HG02852 (cell line): ENCODE data around the gene TM9SF2.
"Not testable (repeated sequence)": the region's sequence is repeated elsewhere in the genome, so short reads cannot be mapped to it uniquely, and the experiment has no call there.

ENCODE experiments used
- ATAC-seq: cut with Tn5 transposase; IDR thresholded peaks from one replicate; pipeline ENCODE4 v1.9.1; 2021; ENCODE audit warnings: mild to moderate bottlenecking, moderate library complexity; ENCODE audit not compliant: unreplicated experiment

Gene TM9SF2, protein sequence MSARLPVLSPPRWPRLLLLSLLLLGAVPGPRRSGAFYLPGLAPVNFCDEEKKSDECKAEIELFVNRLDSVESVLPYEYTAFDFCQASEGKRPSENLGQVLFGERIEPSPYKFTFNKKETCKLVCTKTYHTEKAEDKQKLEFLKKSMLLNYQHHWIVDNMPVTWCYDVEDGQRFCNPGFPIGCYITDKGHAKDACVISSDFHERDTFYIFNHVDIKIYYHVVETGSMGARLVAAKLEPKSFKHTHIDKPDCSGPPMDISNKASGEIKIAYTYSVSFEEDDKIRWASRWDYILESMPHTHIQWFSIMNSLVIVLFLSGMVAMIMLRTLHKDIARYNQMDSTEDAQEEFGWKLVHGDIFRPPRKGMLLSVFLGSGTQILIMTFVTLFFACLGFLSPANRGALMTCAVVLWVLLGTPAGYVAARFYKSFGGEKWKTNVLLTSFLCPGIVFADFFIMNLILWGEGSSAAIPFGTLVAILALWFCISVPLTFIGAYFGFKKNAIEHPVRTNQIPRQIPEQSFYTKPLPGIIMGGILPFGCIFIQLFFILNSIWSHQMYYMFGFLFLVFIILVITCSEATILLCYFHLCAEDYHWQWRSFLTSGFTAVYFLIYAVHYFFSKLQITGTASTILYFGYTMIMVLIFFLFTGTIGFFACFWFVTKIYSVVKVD

DNA sequence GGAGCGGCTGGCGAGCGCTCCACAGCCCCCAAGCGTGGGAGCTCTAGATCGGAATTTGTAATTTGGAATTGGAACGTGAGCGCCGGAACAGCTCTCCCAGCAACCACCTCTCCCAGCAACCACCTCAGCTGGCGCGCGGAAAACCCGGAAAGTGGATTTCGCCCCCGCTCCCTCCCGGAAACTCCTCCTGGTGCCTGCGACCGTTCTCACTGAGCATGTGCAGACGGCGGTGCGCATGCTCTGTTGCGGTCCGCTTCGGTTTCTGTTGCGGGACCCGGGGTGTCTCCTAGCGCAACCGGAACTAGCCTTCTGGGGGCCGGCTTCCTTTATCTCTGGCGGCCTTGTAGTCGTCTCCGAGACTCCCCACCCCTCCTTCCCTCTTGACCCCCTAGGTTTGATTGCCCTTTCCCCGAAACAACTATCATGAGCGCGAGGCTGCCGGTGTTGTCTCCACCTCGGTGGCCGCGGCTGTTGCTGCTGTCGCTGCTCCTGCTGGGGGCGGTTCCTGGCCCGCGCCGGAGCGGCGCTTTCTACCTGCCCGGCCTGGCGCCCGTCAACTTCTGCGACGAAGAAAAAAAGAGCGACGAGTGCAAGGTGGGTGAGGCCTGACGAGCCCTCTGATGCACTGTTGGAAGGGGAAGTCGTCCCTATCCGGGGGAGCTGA is at the start of gene TM9SF2:
Gene TM9SF2, plus strand, starts transcription at position 289 of the 664 bp plus-strand sequence. Its CDS starts 135 bp downstream, at position 424.
- ATAC-seq = peak; percentile 53

DNA sequence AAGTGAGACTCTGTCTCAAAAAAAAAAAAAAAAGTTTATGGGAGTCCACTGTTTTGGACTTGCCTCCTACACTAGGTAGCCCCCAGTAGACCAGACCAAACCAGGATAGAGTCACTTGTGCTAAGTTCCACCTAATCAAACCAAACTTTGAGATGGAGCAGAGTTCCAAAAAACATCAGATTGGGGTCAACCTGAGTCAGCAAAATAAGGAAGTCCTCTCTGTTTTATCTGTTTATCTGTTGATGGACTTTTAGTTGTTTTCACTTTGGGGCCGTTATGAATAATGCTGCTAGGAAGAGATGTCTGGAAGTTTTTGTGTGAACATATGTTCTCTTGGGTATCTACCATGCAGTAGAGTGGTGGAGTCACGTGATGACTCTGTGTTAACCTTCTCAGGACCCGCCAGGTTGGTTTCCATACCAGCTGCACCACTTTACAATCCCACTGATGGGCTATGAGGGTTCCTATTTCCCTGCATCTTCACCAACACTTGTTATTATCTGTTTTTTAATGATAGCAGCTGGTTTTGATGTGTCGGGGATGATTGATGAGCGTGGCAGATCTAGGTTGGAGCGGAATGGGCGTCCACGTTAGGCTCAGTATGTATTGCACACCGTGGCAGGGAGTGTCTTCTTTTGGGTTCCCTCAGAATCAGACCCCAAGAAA is 46.6 kb upstream of the TM9SF2 start:
- ATAC-seq = no peak

DNA sequence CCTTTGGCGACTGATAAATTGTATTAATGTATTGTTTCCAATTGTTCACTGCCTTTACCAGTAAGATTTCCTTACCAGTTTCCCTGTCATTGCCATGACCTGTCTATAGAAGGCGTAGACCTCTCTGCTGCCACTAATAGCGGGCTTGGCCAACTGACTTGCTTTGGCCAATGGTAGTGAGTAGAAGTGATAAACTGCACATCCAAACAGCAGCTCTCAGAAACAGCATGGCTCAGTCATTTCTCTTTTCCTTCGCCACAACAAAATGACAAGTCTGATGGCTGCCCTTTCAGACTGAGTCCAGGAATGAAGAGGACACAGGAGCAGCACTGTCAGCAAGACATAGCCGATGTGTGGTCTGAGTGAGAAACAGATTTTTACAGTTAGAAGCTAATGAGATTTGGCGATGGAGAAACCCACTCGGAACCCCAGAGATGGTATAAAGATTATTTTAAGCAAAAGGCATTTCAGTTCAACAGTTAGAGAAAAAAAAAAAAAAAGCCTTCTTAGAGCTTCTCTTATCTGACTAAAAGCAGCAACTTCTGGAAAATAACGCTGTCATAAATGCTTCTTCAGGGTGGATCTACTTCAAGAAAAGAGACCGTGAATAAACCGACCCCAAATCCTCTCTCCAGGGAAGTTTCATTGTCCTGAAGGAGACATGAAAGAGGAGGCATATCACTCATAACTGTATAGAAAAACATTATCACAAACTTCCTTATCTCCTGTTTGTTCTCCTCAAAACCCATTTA is 42.0 kb upstream of the TM9SF2 start:
- no peak for ATAC-seq

DNA sequence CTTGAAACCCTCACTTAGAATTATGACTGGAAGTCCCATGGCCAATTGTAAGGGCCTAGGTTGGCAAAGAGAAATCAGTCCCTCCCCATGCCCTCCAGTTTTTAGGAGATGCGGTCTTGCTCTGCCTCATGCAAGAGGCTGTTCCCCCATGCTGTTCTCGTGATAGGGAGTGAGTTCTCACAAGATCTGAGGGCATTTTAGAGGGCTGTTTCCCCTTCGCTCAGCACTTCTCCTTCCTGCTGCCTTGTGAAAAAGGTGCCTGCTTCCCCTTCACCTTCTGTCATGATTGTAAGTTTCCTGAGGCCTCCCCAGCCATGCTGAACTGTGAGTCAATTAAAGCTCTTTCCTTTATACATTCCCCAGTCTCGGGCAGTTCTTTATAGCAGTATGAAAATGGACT is 40.5 kb upstream of the TM9SF2 start:
- not testable (repeated sequence) for ATAC-seq

DNA sequence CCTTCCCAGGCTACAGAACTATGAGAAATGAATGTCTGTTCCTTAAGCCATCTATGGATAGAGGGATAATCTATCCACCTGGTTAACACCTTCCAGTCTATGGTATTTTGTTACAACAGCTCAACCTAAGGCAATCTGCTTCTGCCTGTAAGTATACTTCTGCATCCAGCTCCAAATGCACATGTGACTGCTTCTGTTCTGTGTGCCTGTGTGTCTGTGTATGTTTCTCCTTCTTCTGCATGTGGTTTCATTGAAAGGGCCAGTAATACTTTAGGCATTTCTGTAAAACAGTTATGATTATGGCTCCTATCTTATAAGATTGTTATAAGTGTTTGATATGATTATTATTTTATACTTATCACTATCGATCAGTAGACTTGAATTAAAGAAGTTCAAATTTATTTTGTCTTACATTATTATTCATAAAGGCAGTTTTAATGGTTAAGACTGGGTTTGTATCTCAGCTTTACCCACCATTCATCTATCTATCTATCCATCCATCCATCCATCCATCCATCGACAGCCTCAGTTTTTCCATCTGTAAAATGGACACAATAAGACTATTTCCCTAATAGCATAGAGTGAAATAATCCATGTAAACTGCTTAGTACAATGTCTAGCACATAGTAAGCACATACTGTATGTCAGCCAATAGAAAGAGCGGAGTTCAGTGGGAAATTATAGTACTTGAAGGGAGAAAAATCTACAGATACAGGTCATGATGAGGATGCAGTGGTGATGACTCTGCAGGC is 37.5 kb upstream of the TM9SF2 start:
- no peak for ATAC-seq

DNA sequence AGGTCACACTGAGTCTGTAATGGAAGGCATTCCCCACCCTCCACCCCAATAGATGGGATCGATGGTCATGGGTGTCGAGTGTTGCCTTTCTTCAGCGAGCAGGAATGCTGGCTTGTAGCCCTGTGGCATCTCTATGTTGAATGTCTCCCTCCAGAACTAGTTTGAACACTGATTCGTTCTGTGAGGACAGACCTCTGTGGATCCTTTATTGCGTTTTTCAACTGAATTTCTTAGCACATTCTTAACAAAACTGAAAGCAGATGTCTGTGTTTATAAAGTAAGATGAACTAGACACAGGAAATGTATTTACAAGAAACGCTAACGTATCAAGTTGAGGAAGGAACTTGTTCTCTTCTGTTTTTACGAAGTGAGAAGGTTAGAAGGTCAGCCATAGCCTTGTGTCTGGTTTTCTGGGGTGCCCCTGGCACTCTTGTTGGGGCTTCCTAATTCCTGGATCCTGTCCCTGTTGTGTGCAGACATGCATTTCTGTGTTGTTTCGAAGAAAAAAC is 36.8 kb upstream of the TM9SF2 start:
- no peak for ATAC-seq

DNA sequence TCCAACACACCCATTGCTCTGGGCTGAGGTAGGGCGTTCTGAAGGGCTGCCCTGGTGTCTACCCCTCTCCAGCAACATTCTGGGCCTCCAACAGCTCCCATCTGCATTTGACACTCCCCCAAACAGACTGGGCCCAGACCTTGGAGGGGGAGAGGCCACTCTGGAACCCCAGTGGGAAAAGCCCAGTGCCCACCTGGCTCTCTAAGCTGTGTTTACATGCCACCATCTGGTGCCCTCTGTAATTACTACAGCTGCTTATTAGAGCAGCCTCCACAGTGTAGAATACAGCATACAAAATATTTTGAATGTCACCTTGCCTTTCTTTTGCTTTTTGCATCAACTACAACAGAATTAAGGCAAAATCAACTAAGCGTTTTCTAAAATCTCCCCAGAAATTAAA is 35.8 kb upstream of the TM9SF2 start:
- ATAC-seq = no peak

DNA sequence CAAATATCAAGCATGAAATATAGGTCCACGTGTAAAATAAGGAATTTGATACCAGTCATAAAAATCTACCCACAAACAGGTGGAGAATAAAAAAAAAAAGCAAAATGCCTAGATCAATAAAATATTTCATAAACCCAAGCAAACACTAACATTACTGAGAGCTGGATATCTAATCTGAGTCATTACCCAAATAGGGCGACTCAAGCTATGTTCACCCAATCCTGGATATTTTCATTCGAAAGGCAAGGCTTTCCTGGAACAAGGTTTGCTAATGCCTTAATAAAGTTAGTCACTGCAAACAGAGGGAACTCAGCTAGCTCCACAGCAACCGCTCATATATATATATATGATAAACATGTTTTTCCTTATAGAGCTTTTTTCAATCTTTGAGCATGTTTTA is 33.5 kb upstream of the TM9SF2 start:
- ATAC-seq = no peak

DNA sequence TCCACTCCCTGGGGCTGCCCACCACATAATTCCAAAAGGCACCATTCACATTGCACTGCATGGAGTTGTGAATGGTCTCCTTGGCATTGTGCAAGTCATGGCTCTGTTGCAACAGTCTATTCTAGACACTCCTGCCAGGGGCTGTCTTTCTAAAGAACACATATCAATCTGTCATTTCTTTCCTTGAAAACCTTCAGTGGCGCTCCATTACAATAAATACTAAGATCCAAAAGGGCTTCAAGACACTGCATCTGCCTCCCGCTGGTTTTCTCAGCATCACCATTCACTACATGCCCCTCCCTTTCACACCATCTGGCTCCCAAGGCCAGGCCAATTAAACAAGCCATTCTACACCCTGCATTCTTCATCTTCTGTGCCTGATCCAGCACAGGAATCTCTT is 32.2 kb upstream of the TM9SF2 start:
- no peak for ATAC-seq

DNA sequence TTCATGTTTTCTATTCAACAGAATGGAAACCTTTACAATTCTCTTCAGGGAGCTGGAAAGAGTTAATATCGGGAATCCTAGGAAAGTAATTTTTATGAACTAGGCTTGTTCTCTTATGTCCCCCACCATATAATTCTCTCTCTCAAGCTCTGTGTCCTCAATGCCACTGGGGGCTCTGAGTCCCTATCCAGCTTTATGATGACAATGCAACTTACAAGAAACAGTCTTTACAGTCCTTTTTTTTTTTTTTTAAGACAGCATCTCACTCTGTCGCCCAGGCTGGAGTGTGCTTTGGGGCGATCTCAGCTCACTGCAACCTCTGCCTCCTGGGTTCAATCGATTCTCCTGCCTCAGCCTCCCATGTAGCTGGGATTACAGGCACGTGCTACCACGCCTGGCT is 31.2 kb upstream of the TM9SF2 start:
- ATAC-seq = no peak

DNA sequence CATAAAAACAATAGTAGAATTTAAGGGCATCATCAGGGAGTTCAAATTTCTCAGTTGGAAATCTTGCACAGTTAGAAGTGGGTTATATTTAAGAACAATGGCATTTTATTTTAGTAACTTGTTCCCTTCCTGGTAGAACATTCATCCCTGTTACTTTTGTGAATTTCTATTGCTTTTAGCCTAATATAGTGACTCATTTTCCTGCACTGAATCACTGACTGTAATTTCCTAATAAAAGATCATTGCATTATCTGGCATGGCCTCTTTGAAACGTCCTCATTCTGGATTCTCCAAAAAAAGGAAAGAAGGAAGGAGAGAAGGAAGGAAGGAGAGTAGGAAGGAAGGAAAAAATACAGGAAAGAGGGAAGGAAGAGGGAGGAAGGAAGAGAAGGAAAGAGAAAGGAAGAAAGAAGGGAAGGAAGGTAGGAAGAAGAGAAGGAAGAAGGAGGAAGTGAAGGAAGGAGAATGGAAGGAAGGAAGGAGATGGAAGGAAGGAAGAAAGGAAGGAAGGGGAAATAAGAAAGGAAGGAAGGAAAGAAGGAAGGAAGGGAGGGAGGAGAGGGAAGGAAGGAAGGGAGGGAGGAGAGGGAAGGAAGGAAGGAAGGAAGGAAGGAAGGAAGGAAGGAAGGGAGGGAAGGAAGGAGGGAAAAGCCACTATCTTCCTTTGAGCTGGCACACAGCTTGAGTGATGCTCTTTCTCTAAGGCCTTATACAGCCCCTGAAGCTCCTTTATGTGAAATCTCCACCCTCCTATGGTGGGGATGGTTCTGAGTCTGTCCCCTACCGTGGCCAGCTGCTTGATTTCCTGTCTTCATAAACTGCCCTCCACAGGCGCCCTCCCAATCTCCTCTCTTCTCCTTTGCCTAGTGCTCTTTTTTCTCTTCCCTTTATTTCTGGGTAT is 29.8 kb upstream of the TM9SF2 start:
- ATAC-seq = no peak

DNA sequence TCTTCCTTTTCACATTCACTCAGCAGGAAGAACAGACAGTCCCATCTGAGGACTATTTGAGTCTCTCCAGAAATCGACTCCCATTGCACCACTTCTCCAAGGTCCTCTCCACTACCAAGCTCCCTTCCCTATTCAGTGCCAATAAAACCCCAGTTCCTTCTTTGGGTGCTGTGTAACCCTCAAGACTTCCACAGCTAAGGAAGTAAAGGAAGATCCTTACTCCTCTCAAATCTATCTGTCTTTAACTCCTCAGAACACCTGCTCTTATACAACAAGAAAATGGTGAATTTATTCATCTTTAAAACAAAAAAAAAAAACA is 29.2 kb upstream of the TM9SF2 start:
- ATAC-seq = no peak

DNA sequence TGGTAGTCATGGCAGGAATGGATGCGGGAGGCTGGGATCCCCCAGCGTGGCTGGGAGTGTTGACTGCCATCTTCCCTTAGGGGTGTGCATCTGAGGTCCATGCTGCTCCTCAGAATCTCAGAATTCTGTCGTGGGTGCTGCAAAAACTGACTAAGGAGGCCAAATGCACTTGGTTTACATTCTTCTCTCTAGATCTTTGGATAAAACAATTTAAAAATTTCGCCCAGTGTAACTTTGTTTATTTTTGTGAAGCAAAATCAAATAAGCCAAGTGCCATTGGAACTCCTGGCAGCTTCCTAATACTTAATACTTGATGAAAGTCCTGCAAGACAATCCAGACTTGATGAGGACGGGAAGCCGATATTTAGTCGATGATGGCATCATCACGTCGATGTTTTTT is 27.8 kb upstream of the TM9SF2 start:
- no peak for ATAC-seq

DNA sequence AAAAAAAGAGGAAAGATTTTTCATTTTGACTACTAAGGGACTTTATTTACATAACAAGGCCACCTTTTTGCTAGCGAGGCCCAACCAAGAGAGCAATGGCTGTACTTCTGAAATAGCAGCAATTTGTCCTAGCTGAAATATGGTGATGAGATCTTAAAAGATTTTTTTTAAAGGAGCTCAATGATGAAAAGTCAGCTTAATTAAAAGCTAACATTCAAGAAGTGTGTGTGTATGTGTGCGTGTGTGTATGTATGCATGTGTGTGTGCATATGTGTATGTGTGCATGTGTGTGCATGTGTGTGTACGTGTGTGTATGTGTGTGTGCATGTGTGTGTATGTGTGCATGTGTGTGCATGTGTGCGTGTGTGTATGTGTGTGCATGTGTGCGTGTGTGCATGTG is 24.6 kb upstream of the TM9SF2 start:
- no peak for ATAC-seq

DNA sequence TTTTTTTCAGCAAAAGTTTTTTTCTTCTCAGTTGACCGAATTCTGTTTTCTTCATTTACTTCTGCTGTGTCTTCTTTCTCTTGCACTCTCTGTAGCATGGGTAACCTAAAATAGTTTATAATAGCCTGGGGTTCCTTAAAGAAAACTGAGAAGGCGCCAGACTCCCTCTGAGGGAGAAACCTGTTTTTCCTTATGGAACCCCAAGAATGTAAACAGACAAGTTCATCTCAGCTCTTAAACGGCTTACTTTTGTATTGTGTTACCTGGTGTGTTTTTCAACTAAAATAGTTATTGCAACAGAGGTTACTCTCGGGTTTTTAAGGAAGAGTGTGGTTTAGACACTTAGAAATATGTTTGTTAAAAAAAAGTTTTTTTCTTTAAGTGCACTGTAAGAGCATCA is 23.8 kb upstream of the TM9SF2 start:
- no peak for ATAC-seq

DNA sequence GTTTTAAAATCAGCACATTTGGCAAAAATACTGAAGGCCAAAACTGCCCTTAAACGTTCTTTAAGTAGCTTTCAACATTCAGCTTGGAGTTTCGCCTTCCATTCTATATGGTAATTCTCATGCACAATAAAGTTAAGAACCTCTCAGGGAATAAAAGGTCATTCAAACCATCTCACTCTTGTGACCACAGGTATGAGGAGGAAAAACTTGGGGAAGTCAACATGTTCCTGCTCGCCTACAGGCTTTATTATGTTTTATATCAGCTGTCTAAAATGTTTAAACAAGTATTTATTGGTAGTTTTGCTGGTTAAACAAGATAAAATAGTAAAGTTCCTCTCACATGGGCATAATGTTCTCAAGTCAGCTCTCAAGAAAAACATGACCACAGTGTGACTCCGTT is 19.9 kb upstream of the TM9SF2 start:
- no peak for ATAC-seq

DNA sequence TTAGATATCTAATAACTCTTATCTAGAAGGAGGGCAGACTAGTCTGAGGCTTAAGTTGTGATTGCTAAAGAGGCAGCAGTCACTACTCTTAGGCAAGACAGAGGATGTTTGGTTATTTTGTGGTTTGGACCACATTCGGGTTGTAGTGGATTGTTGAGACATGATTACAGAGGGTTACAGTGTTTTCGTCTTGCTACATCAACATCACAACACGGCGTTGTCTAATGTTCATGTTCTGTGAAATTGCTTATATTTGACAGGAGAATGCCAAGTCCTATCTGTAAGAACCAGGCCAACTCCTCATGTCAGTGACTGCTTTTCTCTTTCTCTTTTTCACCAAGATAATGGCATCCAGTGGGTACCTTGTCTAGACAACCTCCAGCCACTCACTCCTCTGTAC is 16.8 kb upstream of the TM9SF2 start:
- no peak for ATAC-seq

DNA sequence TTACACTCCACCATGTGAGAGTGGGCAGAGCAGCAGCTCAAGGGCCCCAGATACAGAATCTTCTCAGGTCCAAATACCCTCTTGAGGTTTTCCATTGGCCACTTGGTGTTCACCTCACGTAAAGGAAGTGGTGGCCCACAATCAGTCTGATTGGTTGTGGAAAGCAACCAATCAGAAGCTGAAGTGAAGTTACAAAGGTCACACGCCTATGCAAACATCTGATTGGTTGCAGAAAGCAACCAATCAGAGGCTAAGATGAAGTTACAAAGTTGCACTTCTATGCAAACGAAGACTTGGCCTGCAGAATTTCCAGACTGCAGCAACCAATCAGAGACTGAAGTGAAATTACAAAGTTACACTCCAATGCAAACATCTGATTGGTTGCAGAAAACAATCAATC is 14.3 kb upstream of the TM9SF2 start:
- no peak for ATAC-seq

DNA sequence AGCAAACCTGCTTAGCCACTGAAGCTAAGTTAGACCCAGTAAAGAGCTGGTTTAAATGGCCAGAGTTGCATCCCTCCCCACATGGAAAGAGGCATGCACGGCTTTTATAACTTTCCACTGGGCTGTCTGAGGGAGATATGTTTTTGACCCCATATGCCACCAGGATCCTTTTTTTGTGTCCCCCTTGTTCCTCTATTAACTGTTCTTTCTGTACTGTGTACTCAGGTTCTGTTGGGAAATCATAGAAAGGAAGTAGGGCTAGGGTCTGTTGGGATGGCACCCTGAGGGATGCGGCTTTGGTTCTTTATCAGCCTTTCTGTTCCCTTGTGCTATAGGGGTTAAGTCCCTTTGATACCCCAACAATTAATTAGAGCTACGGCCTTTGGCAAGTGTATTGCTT is 12.2 kb upstream of the TM9SF2 start:
- no peak for ATAC-seq
